MM.1S (cell line): ENCODE data around the gene WRAP73.

ENCODE experiments used
- CTCF ChIP-seq: fragments of 300-600 bp; sonication (generic); IDR thresholded peaks from 2 replicates; pipeline ENCODE4 v1.5.1; 2016; ENCODE audit warnings: antibody characterized with exemption, low read length, mixed read lengths
- EZH2phosphoT487 ChIP-seq: fragments of 300-600 bp; sonication (generic); IDR thresholded peaks from 2 replicates; pipeline ENCODE4 v1.6.1; 2018; ENCODE audit warnings: antibody characterized with exemption, low read length

GRCh38 chr1:3593334-3593733 lies 56.6 kb downstream of the WRAP73 start:
- TF ChIP-seq CTCF (no peak), EZH2phosphoT487 (no peak)
